Kidney epithelial cell (primary cell): Measurements from ENCODE around the gene CCDC15. TPM values are rescaled to one million over a fixed set of nuclear protein-coding genes. Genes with fewer than 3 reads are reported as not detected.
"Not testable (repeated sequence)": the region's sequence is repeated elsewhere in the genome, so short reads cannot be mapped to it uniquely, and the experiment has no call there.

Source experiments
- DNase-seq: peaks from one replicate; pipeline ENCODE4 v3.0.0-alpha.2; 2010; ENCODE audit warnings: low read depth
- H3K27me3 ChIP-seq: 2 replicates; pipeline ENCODE4 v1.6.0; 2011; ENCODE audit warnings: low read length; ENCODE audit not compliant: control insufficient read depth, insufficient read depth
- H3K36me3 ChIP-seq: 2 replicates; pipeline ENCODE4 v1.5.1; 2011; ENCODE audit warnings: low read length; ENCODE audit not compliant: control insufficient read depth, insufficient read depth
- H3K4me3 ChIP-seq: 2 replicates; pipeline ENCODE4 v1.5.1; 2011; ENCODE audit warnings: low read depth, mild to moderate bottlenecking, control low read depth, low read length
- total RNA-seq: library from RNA; depleted of rRNA; stranded (reverse); fragments of >200 nt; gene quantifications from 2 replicates; pipeline ENCODE4 v1.2.3, GENCODE V29; 2015
- TF ChIP-seq, protein P1 (sequence below): IDR thresholded peaks from 2 replicates; pipeline ENCODE4 v1.5.1; 2011; ENCODE audit warnings: mild to moderate bottlenecking, moderate library complexity, low read length, control low read depth, inconsistent platforms; ENCODE audit not compliant: insufficient read depth, poor library complexity, severe bottlenecking

Gene CCDC15
- total RNA-seq, 1 donor from 2014 or later: 3.1 TPM

DNA sequence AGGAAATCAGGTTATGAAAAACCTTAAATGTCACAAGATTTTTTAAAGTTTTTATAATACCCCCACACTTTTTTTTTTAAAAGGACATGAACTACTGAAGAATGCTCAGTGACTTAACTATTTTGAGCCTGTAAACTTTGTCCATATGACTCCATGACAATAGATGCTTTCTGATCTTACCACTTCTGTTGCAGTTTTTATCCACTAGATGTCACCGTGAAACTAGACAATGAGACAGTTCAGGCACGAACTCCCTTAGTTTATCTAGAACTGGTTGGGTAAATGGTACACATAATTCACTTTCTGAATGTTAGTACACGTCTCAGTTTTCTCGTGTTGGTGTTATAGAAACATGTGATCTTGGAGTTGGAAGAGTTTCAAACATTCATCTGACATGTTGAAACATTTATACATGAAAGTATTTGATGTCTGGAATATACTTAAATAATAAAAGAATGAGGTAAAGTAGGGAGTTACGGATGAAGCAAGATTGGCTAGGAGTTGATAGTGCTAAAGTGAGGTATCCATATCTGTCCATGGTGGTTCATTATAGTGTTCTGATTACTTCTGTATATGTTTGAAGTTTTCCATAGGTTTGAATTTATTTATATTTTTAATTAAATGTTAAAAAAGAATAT is 8.1 kb downstream of the CCDC15 start:
- H3K4me3 ChIP-seq: no peak overlapping the region
- TF ChIP-seq, protein P1, sequence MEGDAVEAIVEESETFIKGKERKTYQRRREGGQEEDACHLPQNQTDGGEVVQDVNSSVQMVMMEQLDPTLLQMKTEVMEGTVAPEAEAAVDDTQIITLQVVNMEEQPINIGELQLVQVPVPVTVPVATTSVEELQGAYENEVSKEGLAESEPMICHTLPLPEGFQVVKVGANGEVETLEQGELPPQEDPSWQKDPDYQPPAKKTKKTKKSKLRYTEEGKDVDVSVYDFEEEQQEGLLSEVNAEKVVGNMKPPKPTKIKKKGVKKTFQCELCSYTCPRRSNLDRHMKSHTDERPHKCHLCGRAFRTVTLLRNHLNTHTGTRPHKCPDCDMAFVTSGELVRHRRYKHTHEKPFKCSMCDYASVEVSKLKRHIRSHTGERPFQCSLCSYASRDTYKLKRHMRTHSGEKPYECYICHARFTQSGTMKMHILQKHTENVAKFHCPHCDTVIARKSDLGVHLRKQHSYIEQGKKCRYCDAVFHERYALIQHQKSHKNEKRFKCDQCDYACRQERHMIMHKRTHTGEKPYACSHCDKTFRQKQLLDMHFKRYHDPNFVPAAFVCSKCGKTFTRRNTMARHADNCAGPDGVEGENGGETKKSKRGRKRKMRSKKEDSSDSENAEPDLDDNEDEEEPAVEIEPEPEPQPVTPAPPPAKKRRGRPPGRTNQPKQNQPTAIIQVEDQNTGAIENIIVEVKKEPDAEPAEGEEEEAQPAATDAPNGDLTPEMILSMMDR: peak; percentile 65
- peak; percentile 25 for DNase-seq
- no peaks in the 10 kb centered on the region for H3K27me3 ChIP-seq
- H3K36me3 ChIP-seq: no peaks in the 10 kb centered on the region

DNA sequence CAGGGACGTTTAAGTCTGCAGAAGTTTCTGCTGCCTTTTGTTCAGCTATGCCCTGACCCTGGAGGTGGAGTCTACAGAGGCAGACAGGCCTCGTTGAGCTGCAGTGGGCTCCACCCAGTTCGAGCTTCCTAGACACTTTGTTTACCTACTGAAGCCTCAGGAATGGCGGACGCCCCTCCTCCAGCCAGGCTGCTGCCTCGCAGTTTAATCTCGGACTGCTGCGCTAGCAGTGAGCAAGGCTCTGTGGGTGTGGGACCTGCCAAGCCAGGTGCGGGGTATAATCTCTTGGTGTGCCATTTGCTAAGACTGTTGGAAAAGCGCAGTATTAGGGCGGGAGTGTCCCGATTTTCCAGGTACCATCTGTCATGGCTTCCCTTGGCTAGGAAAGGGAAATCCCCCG is 14.2 kb downstream of the CCDC15 start:
- DNase-seq: not testable (repeated sequence)

DNA sequence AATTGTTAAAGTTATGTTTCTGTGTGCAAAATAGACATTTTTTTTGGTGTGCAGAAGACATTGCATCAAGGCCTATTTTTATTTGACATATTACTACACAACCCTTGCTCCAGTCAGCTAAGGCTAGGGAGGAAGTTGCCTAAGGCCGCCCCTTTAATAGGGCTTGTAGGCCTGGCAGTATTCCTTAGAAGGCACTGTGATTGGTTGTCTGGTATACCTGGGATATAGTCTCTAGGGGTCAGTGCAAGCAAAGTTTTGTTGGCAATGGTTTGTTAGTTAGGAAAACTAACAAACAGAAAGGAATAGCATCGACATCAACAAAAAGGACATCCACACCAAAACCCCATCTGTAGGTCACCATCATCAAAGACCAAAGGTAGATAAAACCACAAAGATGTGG is 16.9 kb downstream of the CCDC15 start:
- DNase-seq: no peak
- TF ChIP-seq, protein P1: no peak
- no peaks in the 10 kb centered on the region for H3K27me3 ChIP-seq

More for the DNA sequence above, 14.2 kb downstream of the CCDC15 start:
- not testable (repeated sequence) for H3K36me3 ChIP-seq, H3K27me3 ChIP-seq, H3K4me3 ChIP-seq

DNA sequence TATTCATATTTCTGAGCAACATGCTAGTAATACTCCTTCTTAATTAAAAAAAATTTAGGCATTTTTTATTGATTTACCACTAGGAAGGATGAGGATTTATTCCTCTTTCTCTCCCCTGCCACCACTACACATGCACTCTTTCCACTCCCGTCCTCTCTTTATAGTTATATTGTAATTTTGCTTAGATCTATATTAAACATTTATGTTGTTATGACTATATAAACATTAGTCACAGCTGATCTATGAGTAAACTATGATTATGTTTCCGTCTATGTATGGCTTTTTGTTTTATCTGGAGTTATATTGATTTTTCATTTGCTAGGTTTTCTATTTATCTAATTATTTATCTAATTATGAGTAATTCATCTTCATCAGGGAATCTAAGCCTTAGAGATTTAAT is 17.8 kb downstream of the CCDC15 start:
- Histone ChIP-seq H3K27me3 (no peaks in the 10 kb centered on the region), H3K4me3 (no peak overlapping the region), H3K36me3 (no peaks in the 10 kb centered on the region)
- TF ChIP-seq, protein P1: no peak
- DNase-seq: no peak

More for the DNA sequence above, 16.9 kb downstream of the CCDC15 start:
- Histone ChIP-seq H3K4me3 (no peak overlapping the region), H3K36me3 (no peaks in the 10 kb centered on the region)

DNA sequence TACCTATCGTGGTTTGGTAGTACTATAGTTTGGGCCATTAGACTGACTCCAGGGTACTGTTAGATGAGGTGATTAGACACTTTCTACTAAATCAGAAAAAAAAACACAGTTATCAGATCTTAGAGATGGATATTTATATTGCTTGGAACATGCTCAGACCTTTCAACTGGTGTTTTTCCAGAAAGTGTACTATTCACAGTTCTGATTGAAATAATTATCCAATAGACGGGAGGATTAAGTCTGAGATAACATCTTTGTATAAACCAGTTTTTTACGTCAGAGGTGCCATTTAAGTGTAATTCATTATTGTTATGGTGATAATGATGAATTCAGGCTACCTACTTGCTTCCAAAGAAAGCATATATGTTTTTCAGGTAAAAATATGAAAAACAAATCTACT is 22.5 kb downstream of the CCDC15 start:
- Histone ChIP-seq H3K27me3 (no peaks in the 10 kb centered on the region), H3K36me3 (no peaks in the 10 kb centered on the region), H3K4me3 (no peak overlapping the region)
- TF ChIP-seq, protein P1: no peak
- DNase-seq: no peak

DNA sequence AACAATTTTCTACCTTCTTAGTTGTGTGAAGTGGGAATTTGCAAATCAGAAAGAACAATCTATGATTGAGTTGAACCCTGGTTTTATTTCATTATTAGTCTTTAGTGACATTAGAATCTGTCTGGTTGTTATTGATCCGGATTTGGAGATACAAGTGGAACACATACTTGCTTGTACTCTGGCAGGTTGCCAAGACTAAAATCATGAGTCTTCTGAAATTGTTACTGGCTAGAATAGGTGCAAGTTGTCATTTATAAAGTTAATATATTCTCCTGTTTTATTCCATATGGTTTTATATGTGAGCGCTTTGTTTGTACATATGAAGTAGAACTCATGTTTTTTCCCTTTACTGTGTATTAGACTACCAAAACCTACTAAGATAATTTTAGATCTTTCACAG is 23.0 kb downstream of the CCDC15 start:
- no peak overlapping the region for H3K4me3 ChIP-seq
- no peaks in the 10 kb centered on the region for H3K36me3 ChIP-seq
- TF ChIP-seq, protein P1: no peak
- no peaks in the 10 kb centered on the region for H3K27me3 ChIP-seq
- no peak for DNase-seq
